Inflammatory macrophage (primary cell): ENCODE data around the gene PTX4.

Source experiments
- DNase-seq, 2 donors: peaks; one replicate each; pipeline ENCODE4 v3.0.0-alpha.2; 2020 to 2022

PTX4 gene

GRCh38 chr16:1524366-1524765 is 35.6 kb upstream of the PTX4 start:
- DNase-seq, result no peak

- DNase-seq, result no peak
Measured at GRCh38 chr16:1523581-1524245, 35.0 kb upstream of the PTX4 start.

GRCh38 chr16:1520461-1520860 is 31.7 kb upstream of the PTX4 start:
- DNase-seq, result no peak

GRCh38 chr16:1519831-1520230 is 31.1 kb upstream of the PTX4 start:
- DNase-seq, result no peak

GRCh38 chr16:1518626-1519135 is 29.9 kb upstream of the PTX4 start:
- no peak for DNase-seq

GRCh38 chr16:1514507-1514906 is 25.8 kb upstream of the PTX4 start:
- DNase-seq, result no peak

GRCh38 chr16:1512774-1513173 is 24.0 kb upstream of the PTX4 start:
- no peak for DNase-seq

- no peak for DNase-seq
Measured at GRCh38 chr16:1511662-1512569, 23.2 kb upstream of the PTX4 start.

GRCh38 chr16:1510941-1511351 is 22.2 kb upstream of the PTX4 start:
- no peak for DNase-seq

- DNase-seq, result no peak
Measured at GRCh38 chr16:1510272-1510671, 21.5 kb upstream of the PTX4 start.

GRCh38 chr16:1509307-1510221 is 20.8 kb upstream of the PTX4 start:
- DNase-seq, result no peak

GRCh38 chr16:1508494-1509187 is 19.9 kb upstream of the PTX4 start:
- no peak for DNase-seq

GRCh38 chr16:1506494-1507213 is 17.9 kb upstream of the PTX4 start:
- no peak for DNase-seq

- DNase-seq, result no peak
Measured at GRCh38 chr16:1505912-1506311, 17.2 kb upstream of the PTX4 start.

- no peak for DNase-seq
Measured at GRCh38 chr16:1505073-1505844, 16.5 kb upstream of the PTX4 start.

GRCh38 chr16:1503110-1503955 is 14.6 kb upstream of the PTX4 start:
- no peak for DNase-seq

GRCh38 chr16:1502092-1503004 is 13.6 kb upstream of the PTX4 start:
- DNase-seq, result no peak

GRCh38 chr16:1501630-1502029 is 12.9 kb upstream of the PTX4 start:
- DNase-seq, result no peak
